K562 (cell line): ENCODE measurements around the gene NR1D2. TPM values are rescaled to one million over a fixed set of nuclear protein-coding genes. Genes with fewer than 3 reads are reported as not detected.

Experiments used
- CEBPG ChIP-seq, 3 experiments: fragments of 200-800 bp in 1 of 3; sonication (Bioruptor generic) in 1 of 3; sonication (generic) in 1 of 3; formaldehyde crosslinking in 1 of 3; IDR thresholded peaks in 2 of 3; conservative IDR thresholded peaks in 1 of 3; 2 replicates each; pipeline versions ENCODE4 v1.6.1 to v1.8.0; 2016 to 2022; ENCODE audit warnings: missing compliant biosample characterization in 2 of 3, missing genetic modification characterization in 2 of 3, mild to moderate bottlenecking in 1 of 3, missing genetic modification reagents in 1 of 3
- FOS ChIP-seq: IDR thresholded peaks from 3 replicates; pipeline ENCODE4 v1.6.1; 2011; ENCODE audit not compliant: insufficient read length; ENCODE audit errors: extremely low read depth
- ILK ChIP-seq: fragments of 450-650 bp; IDR thresholded peaks from 2 replicates; pipeline ENCODE4 v1.6.1; 2016; ENCODE audit warnings: missing genetic modification characterization, low read depth, mild to moderate bottlenecking, missing compliant biosample characterization, moderate library complexity, borderline replicate concordance
- IRF9 ChIP-seq: fragments of 450-650 bp; IDR thresholded peaks from 2 replicates; pipeline ENCODE4 v1.6.1; 2016; ENCODE audit warnings: missing biosample characterization, missing genetic modification characterization
- MGA ChIP-seq: fragments of 450-650 bp; IDR thresholded peaks from 2 replicates; pipeline ENCODE4 v1.6.1; 2016; ENCODE audit warnings: mild to moderate bottlenecking, moderate library complexity
- NR2C1 ChIP-seq, 2 experiments: fragments of 450-650 bp; IDR thresholded peaks; 2 replicates each; pipeline ENCODE4 v1.6.1; 2017; ENCODE audit warnings: mild to moderate bottlenecking in 2 of 2, antibody characterized with exemption in 1 of 2, inconsistent platforms in 1 of 2, missing compliant biosample characterization in 1 of 2, missing genetic modification characterization in 1 of 2
- RAD51 ChIP-seq: fragments of 450-650 bp; IDR thresholded peaks from 2 replicates; pipeline ENCODE4 v1.7.1; 2016; ENCODE audit warnings: low read depth, mild to moderate bottlenecking, borderline replicate concordance
- ZNF146 ChIP-seq: IDR thresholded peaks from one replicate; pipeline ENCODE4 v1.6.1; 2018; ENCODE audit warnings: missing compliant biosample characterization; ENCODE audit not compliant: unreplicated experiment
- polyA plus RNA-seq, 8 experiments: library from polyadenylated mRNA; depleted of rRNA in 4 of 8; stranded (reverse) in 5 of 8; unstranded in 3 of 8; fragments of >200 nt; fragmentation: Nextera tagmentation in 2 of 8; fragmentation: Illumina TruSeq in 1 of 8; extraction: Ambion mirVana in 2 of 8; extraction: Trizol in 1 of 8; gene quantifications; 2 replicates each; pipeline versions ENCODE4 v1.2.1 to v1.2.3, GENCODE V29; 2011 to 2014; ENCODE audit warnings: inconsistent platforms in 1 of 8, missing spikeins in 1 of 8
- total RNA-seq, 7 experiments: library from RNA; depleted of rRNA in 6 of 7; stranded (reverse); fragments of >200 nt in 6 of 7; fragmentation: Illumina TruSeq in 2 of 7; extraction: Trizol in 2 of 7; gene quantifications; 2 replicates each; pipeline versions ENCODE4 v1.2.1 to v1.2.3, GENCODE V29; 2011 to 2021; ENCODE audit warnings: low replicate concordance in 1 of 7
- TF ChIP-seq, protein P1 (sequence below): fragments of 250-450 bp; sonication (Bioruptor Pico); IDR thresholded peaks from 2 replicates; pipeline ENCODE4 v1.5.0; 2020; ENCODE audit warnings: mild to moderate bottlenecking, borderline replicate concordance

Gene NR1D2
- total and polyA plus RNA-seq, 9 of the 15 experiments (the other 6 are each of a cell fraction or from before 2014, with no cell fraction given): 1.2 to 5.5 (median 2.9) TPM

- TF ChIP-seq MGA (no peak), CEBPG (CRISPR knock-in tag; IDR thresholded peaks at IDR 0.05) (no peak), CEBPG (tag; conservative IDR thresholded peaks at IDR 0.05 in 1 of 2, IDR thresholded peaks at IDR 0.05 in 1 of 2) (no peak), NR2C1 (IDR thresholded peaks at IDR 0.05) (no peak), NR2C1 (tag; IDR thresholded peaks at IDR 0.05) (no peak), IRF9 (tag) (no peak), RAD51 (peak; percentile 28; the same call in 1 of the 2 replicates), FOS (no peak), ILK (no peak), ZNF146 (CRISPR knock-in tag) (no peak)
- TF ChIP-seq, protein P1, sequence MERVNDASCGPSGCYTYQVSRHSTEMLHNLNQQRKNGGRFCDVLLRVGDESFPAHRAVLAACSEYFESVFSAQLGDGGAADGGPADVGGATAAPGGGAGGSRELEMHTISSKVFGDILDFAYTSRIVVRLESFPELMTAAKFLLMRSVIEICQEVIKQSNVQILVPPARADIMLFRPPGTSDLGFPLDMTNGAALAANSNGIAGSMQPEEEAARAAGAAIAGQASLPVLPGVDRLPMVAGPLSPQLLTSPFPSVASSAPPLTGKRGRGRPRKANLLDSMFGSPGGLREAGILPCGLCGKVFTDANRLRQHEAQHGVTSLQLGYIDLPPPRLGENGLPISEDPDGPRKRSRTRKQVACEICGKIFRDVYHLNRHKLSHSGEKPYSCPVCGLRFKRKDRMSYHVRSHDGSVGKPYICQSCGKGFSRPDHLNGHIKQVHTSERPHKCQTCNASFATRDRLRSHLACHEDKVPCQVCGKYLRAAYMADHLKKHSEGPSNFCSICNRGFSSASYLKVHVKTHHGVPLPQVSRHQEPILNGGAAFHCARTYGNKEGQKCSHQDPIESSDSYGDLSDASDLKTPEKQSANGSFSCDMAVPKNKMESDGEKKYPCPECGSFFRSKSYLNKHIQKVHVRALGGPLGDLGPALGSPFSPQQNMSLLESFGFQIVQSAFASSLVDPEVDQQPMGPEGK (CRISPR knock-in tag): no peak
These were observed 891 bp upstream of the NR1D2 start (continued) for GRCh38 chr3:23944007-23944783.
